Middle frontal gyrus (tissue), 1 donor: ENCODE results near the gene BST2.
A peak's percentile ranks its signal among the peaks of the same experiment; 100 is the strongest.

Source experiments
- DNase-seq: peaks from one replicate; pipeline ENCODE4 v3.0.0-alpha.2; 2015; ENCODE audit warnings: low spot score; ENCODE audit errors: extremely low spot score

BST2 gene

GRCh38 chr19:17419621-17420474, 14.4 kb upstream of the BST2 start, which contains the start of gene MVB12A:
Gene MVB12A, plus strand, starts transcription at chr19:17420047. Its CDS starts 89 bp downstream, at chr19:17420136.
- peak; percentile 97 for DNase-seq

GRCh38 chr19:17419154-17419620, 13.8 kb upstream of the BST2 start:
- DNase-seq = no peak

- DNase-seq = no peak
Observed at GRCh38 chr19:17418710-17419109, 13.3 kb upstream of the BST2 start.

- DNase-seq = no peak
Observed at GRCh38 chr19:17415121-17415520, 9.7 kb upstream of the BST2 start.

GRCh38 chr19:17414097-17414496, 8.7 kb upstream of the BST2 start:
- DNase-seq = no peak

GRCh38 chr19:17411801-17412200, 6.4 kb upstream of the BST2 start:
- DNase-seq = no peak

GRCh38 chr19:17409990-17410389, 4.6 kb upstream of the BST2 start:
- DNase-seq = no peak

- DNase-seq = no peak
Observed at GRCh38 chr19:17406887-17407196, 1.4 kb upstream of the BST2 start.

GRCh38 chr19:17406046-17406886, 836 bp upstream of the BST2 start:
- no peak for DNase-seq

- DNase-seq = no peak
Observed at GRCh38 chr19:17404621-17405249, 695 bp downstream of the BST2 start.

GRCh38 chr19:17404015-17404414, 1.4 kb downstream of the BST2 start:
- DNase-seq = no peak

GRCh38 chr19:17402982-17403855, 2.2 kb downstream of the BST2 start:
- no peak for DNase-seq

- DNase-seq = no peak
Observed at GRCh38 chr19:17401628-17402027, 3.8 kb downstream of the BST2 start.

GRCh38 chr19:17398902-17399527, 6.4 kb downstream of the BST2 start:
- no peak for DNase-seq

GRCh38 chr19:17394891-17395415, 10.5 kb downstream of the BST2 start:
- DNase-seq = no peak

GRCh38 chr19:17393914-17394313, 11.5 kb downstream of the BST2 start, which contains the start of gene CCDC194:
Gene CCDC194, minus strand, starts transcription at chr19:17394196. Its CDS starts 38 bp downstream, at chr19:17394158.
- DNase-seq = no peak

GRCh38 chr19:17393002-17393401, 12.4 kb downstream of the BST2 start:
- DNase-seq = no peak

- DNase-seq = no peak
Observed at GRCh38 chr19:17391371-17392151, 13.9 kb downstream of the BST2 start.

- peak; percentile 64 for DNase-seq
Observed at GRCh38 chr19:17390665-17391370, 14.6 kb downstream of the BST2 start.
